HCT116 (cell line): ENCODE measurements around the gene CDC42BPB. TPM values are rescaled to one million over a fixed set of nuclear protein-coding genes. Genes with fewer than 3 reads are reported as not detected.

Experiments
- ATAC-seq: fragments of 200-7000 bp; cut with Tn5 transposase; 2 replicates; pipeline ENCODE4 v1.9.1; 2020; ENCODE audit warnings: mild to moderate bottlenecking, moderate library complexity
- BruUV-seq: library from RNA; stranded (reverse); fragments of 400-500 nt; replicated peaks from 2 replicates; lab custom pipeline; 2021; lab: Mats Ljungman, UMichigan
- CTCF ChIA-PET: fragments of 300-600 bp; sonication (Branson Sonifier 250); formaldehyde crosslinking; loops from one replicate; lab custom pipeline; 2021; ENCODE audit warnings: antibody characterized with exemption; lab: Charles Lee
- POLR2A ChIA-PET: fragments of 300-600, 350-600 bp; sonication (Branson Sonifier 250); formaldehyde crosslinking; loops from one replicate; lab custom pipeline; 2021; ENCODE audit warnings: antibody characterized with exemption; lab: Charles Lee
- RAD21 ChIA-PET, 2 experiments: fragments of 300-600 bp; sonication (Branson Sonifier 250); formaldehyde crosslinking; loops; one replicate each; lab custom pipeline; 2023; ENCODE audit warnings: low total read pairs in 2 of 2; ENCODE audit not compliant: uncharacterized antibody in 2 of 2, unreplicated experiment in 2 of 2, low non-redundant PET in 1 of 2; lab: Charles Lee
- DNase-seq: peaks from one replicate; pipeline ENCODE4 v3.0.0-alpha.2; 2010; ENCODE audit warnings: low read depth, low spot score
- H2AFZ ChIP-seq: fragments of 200-600 bp; shearing (Covaris generic), sonication (generic); 2 replicates; pipeline ENCODE4 v1.6.1; 2017; ENCODE audit warnings: low read depth, mixed run types, mixed read lengths, antibody characterized with exemption, low read length; ENCODE audit not compliant: poor library complexity, severe bottlenecking
- H3K27ac ChIP-seq: 2 replicates; pipeline ENCODE4 v1.5.1; 2012; ENCODE audit warnings: low read depth, low read length
- H3K27me3 ChIP-seq: fragments of 200-600 bp; sonication (generic); 2 replicates; pipeline ENCODE4 v1.6.1; 2016; ENCODE audit warnings: mixed run types, low read length, mixed read lengths; ENCODE audit not compliant: insufficient read depth
- H3K36me3 ChIP-seq, 2 experiments: fragments of 200-500 bp in 1 of 2; fragments of 200-600 bp in 1 of 2; sonication (Bioruptor generic) in 1 of 2; sonication (generic) in 1 of 2; 2 replicates each; pipeline versions ENCODE4 v1.5.1 to v1.6.1; 2014 to 2016; ENCODE audit warnings: low read length in 2 of 2, inconsistent platforms in 1 of 2, mixed read lengths in 1 of 2, mixed run types in 1 of 2; ENCODE audit not compliant: insufficient read depth in 2 of 2, control insufficient read depth in 1 of 2
- H3K4me1 ChIP-seq, 2 experiments: fragments of 200-600 bp in 1 of 2; sonication (generic) in 1 of 2; 2 replicates each; pipeline versions ENCODE4 v1.5.1 to v1.6.1; 2012 to 2017; ENCODE audit warnings: low read length in 2 of 2, inconsistent platforms in 1 of 2, mild to moderate bottlenecking in 1 of 2, mixed read lengths in 1 of 2, mixed run types in 1 of 2, moderate library complexity in 1 of 2; ENCODE audit not compliant: insufficient read depth in 2 of 2, control insufficient read depth in 1 of 2
- H3K4me2 ChIP-seq: fragments of 200-600 bp; sonication (generic); 2 replicates; pipeline ENCODE4 v1.6.1; 2017; ENCODE audit warnings: mixed run types, low read length, mixed read lengths
- H3K4me3 ChIP-seq, 2 experiments: fragments of 200-600 bp in 1 of 2; sonication (generic) in 1 of 2; replicated peaks in 1 of 2; 2 replicates each; pipeline ENCODE4 v1.5.1; 2011 to 2016; ENCODE audit warnings: low read length in 2 of 2, control low read depth in 1 of 2, low read depth in 1 of 2, mild to moderate bottlenecking in 1 of 2, mixed read lengths in 1 of 2, mixed run types in 1 of 2
- H3K79me2 ChIP-seq: fragments of 200-600 bp; sonication (generic); 2 replicates; pipeline ENCODE4 v1.6.1; 2017; ENCODE audit warnings: mild to moderate bottlenecking, mixed run types, low read length, moderate library complexity, mixed read lengths; ENCODE audit not compliant: insufficient read depth
- H3K9ac ChIP-seq: fragments of 200-600 bp; sonication (generic); 2 replicates; pipeline ENCODE4 v1.6.1; 2016; ENCODE audit warnings: low read length, mixed read lengths
- H3K9me2 ChIP-seq: fragments of 200-600 bp; sonication (generic), shearing (Covaris generic); 2 replicates; pipeline ENCODE4 v1.6.1; 2017; ENCODE audit warnings: mixed run types, mild to moderate bottlenecking, moderate library complexity; ENCODE audit not compliant: insufficient read depth
- H3K9me3 ChIP-seq, 2 experiments: fragments of 200-500 bp in 1 of 2; fragments of 200-600 bp in 1 of 2; sonication (Bioruptor generic) in 1 of 2; sonication (generic) in 1 of 2; 2 replicates each; pipeline ENCODE4 v1.6.1; 2014 to 2017; ENCODE audit warnings: low read length in 2 of 2, mixed read lengths in 2 of 2, inconsistent platforms in 1 of 2, low read depth in 1 of 2, mild to moderate bottlenecking in 1 of 2, mixed run types in 1 of 2, moderate library complexity in 1 of 2; ENCODE audit not compliant: control insufficient read depth in 1 of 2, insufficient read depth in 1 of 2
- H4K20me1 ChIP-seq: fragments of 200-600 bp; sonication (generic), shearing (Covaris generic); 2 replicates; pipeline ENCODE4 v1.6.1; 2017; ENCODE audit warnings: mixed run types, mild to moderate bottlenecking, moderate library complexity; ENCODE audit not compliant: insufficient read depth
- CBX3 ChIP-seq: IDR thresholded peaks from 2 replicates; pipeline ENCODE4 v1.6.1; 2012; ENCODE audit warnings: low read depth
- CTCF ChIP-seq, 3 experiments: fragments of 200-600 bp in 1 of 3; sonication (generic) in 1 of 3; IDR thresholded peaks in 2 of 3; conservative IDR thresholded peaks in 1 of 3; 2 replicates each; pipeline ENCODE4 v1.5.1; 2012 to 2017; ENCODE audit warnings: low read depth in 2 of 3, low read length in 2 of 3, antibody characterized with exemption in 1 of 3, borderline replicate concordance in 1 of 3, control low read depth in 1 of 3, mild to moderate bottlenecking in 1 of 3, mixed read lengths in 1 of 3, mixed run types in 1 of 3, moderate library complexity in 1 of 3; ENCODE audit not compliant: insufficient read depth in 1 of 3
- EGR1 ChIP-seq: IDR thresholded peaks from 2 replicates; pipeline ENCODE4 v1.6.1; 2012; ENCODE audit warnings: low read depth
- ELF1 ChIP-seq: IDR thresholded peaks from 2 replicates; pipeline ENCODE4 v1.6.1; 2012; ENCODE audit warnings: low read depth, borderline replicate concordance
- EZH2phosphoT487 ChIP-seq: fragments of 200-600 bp; IDR thresholded peaks from 2 replicates; pipeline ENCODE4 v1.6.1; 2018; ENCODE audit warnings: antibody characterized with exemption, borderline replicate concordance
- JUND ChIP-seq: IDR thresholded peaks from 2 replicates; pipeline ENCODE4 v1.6.1; 2012
- MAX ChIP-seq: IDR thresholded peaks from 2 replicates; pipeline ENCODE4 v1.6.1; 2012
- POLR2AphosphoS5 ChIP-seq: IDR thresholded peaks from 2 replicates; pipeline ENCODE4 v1.6.1; 2011; ENCODE audit warnings: mild to moderate bottlenecking, low read depth, low read length, moderate library complexity
- RAD21 ChIP-seq: IDR thresholded peaks from 2 replicates; pipeline ENCODE4 v1.6.1; 2012; ENCODE audit warnings: low read depth, mild to moderate bottlenecking
- REST ChIP-seq: IDR thresholded peaks from 2 replicates; pipeline ENCODE4 v1.6.1; 2012; ENCODE audit warnings: low read depth
- SIN3A ChIP-seq: IDR thresholded peaks from 2 replicates; pipeline ENCODE4 v1.6.1; 2012; ENCODE audit warnings: low read depth
- SP1 ChIP-seq: IDR thresholded peaks from 2 replicates; pipeline ENCODE4 v1.6.1; 2012; ENCODE audit warnings: low read depth
- SRF ChIP-seq: IDR thresholded peaks from 2 replicates; pipeline ENCODE4 v1.6.1; 2012; ENCODE audit warnings: low read depth
- TCF7L2 ChIP-seq: IDR thresholded peaks from 2 replicates; pipeline ENCODE4 v1.7.0; 2011; ENCODE audit warnings: borderline replicate concordance, inconsistent platforms; ENCODE audit not compliant: insufficient read depth, insufficient read length; ENCODE audit errors: extremely low read depth
- ZNF274 ChIP-seq: fragments of 200-500 bp; sonication (Bioruptor generic); IDR thresholded peaks from 2 replicates; pipeline ENCODE4 v1.6.1; 2014; ENCODE audit warnings: mild to moderate bottlenecking, low read depth, low read length, inconsistent platforms
- intact Hi-C: fragments of 100-400 bp; cut with micrococcal nuclease; formaldehyde crosslinking; loops from 2 replicates; pipeline ENCODE4 v1.10.0; 2022
- total RNA-seq: library from RNA; stranded (reverse); gene quantifications from one replicate; pipeline ENCODE4 v1.2.1, GENCODE V29; 2021; ENCODE audit not compliant: unreplicated experiment

The CDC42BPB gene
- total RNA-seq, 1 experiment from 2014 or later, result 85.6 TPM

GRCh38 chr14:102917469-102918211 is 139.7 kb downstream of the CDC42BPB start:
- CTCF ChIA-PET, result interaction anchor here (2.2 kb wide), 1 partner anchor 223 kb away, joined by 15 read pairs; no protein-coding TSS in a partner anchor
- Histone ChIP-seq H3K36me3 (no peaks in the 10 kb centered on the region), H2AFZ (no peak overlapping the region), H3K4me1 (no peaks in the 10 kb centered on the region), H3K4me3 (no peak overlapping the region), H3K79me2 (no peaks in the 10 kb centered on the region), H3K4me2 (no peak overlapping the region), H3K9me3 (no peaks in the 10 kb centered on the region), H3K9me2 (no peaks in the 10 kb centered on the region), H3K27ac (no peak overlapping the region), H3K27me3 (no peaks in the 10 kb centered on the region), H4K20me1 (no peaks in the 10 kb centered on the region), H3K9ac (no peak overlapping the region)
- BruUV-seq, result no TSS peak
- intact Hi-C loops, result loop anchor here (1.0 to 10.0 kb wide), 4 partner anchors 142 to 480 kb away; partner anchors contain the start of gene RCOR1
- ATAC-seq (peak; percentile 71), DNase-seq (peak; percentile 18)
- TF ChIP-seq CTCF (IDR thresholded peaks at IDR 0.05 in 2 of 3, conservative IDR thresholded peaks at IDR 0.05 in 1 of 3; ENCODE audit: borderline replicate concordance in 1 of 3, insufficient read depth in 1 of 3, low read depth in 2 of 3, low read length in 2 of 3) (peak; percentile 75 to 79 (median 78)), RAD21 (peak; percentile 90), SRF (no peak), SP1 (no peak), EZH2phosphoT487 (no peak), CBX3 (no peak)
- POLR2A ChIA-PET, result no interaction called here
- RAD21 ChIA-PET, result no interaction called here

- Histone ChIP-seq H3K27ac (no peak overlapping the region), H3K4me2 (no peak overlapping the region), H3K9me2 (no peaks in the 10 kb centered on the region), H3K4me1 (no peaks in the 10 kb centered on the region), H3K9ac (no peak overlapping the region), H4K20me1 (no peaks in the 10 kb centered on the region), H3K4me3 (no peak overlapping the region), H2AFZ (no peak overlapping the region), H3K79me2 (no peaks in the 10 kb centered on the region), H3K36me3 (no peaks in the 10 kb centered on the region), H3K27me3 (no peaks in the 10 kb centered on the region), H3K9me3 (no peaks in the 10 kb centered on the region)
- ATAC-seq (no peak), DNase-seq (no peak)
- CTCF ChIA-PET, result interaction anchor here (2.2 kb wide), 1 partner anchor 223 kb away, joined by 15 read pairs; no protein-coding TSS in a partner anchor
- POLR2A ChIA-PET, result no interaction called here
- BruUV-seq, result no TSS peak
- intact Hi-C loops, result loop anchor here (5.0 to 10.0 kb wide), 2 partner anchors 322 to 480 kb away; partner anchors contain the start of gene RCOR1
- RAD21 ChIA-PET, result no interaction called here
- TF ChIP-seq SP1 (no peak), SIN3A (no peak), POLR2AphosphoS5 (no peak), CBX3 (no peak), TCF7L2 (no peak), EGR1 (no peak), JUND (no peak), MAX (no peak), EZH2phosphoT487 (no peak), ELF1 (no peak), REST (no peak), ZNF274 (no peak)
Observed at GRCh38 chr14:102917056-102917385, 140.3 kb downstream of the CDC42BPB start.
